Gastrocnemius medialis (tissue), 4 donors: Measurements from ENCODE around the gene C1orf141. TPM values are rescaled to one million over a fixed set of nuclear protein-coding genes. Genes with fewer than 3 reads are reported as not detected.

ENCODE experiments used
- ATAC-seq, 2 donors: fragments of 150-250 bp; one replicate each; pipeline ENCODE4 v1.9.1; 2016
- DNase-seq, 2 donors: peaks; one replicate each; pipeline ENCODE4 v3.0.0-alpha.2; 2019
- H3K27ac ChIP-seq, 4 donors: fragments of 200-600 bp; sonication (generic); 1 replicate in 1 of 4; 2 replicates in 3 of 4; pipeline ENCODE4 v1.5.1; 2016 to 2018; ENCODE audit warnings: mild to moderate bottlenecking in 2 of 4, moderate library complexity in 1 of 4
- H3K27me3 ChIP-seq, 3 donors: fragments of 200-600 bp; sonication (generic) in 2 of 3; 1 replicate in 1 of 3; 2 replicates in 2 of 3; pipeline versions ENCODE4 v1.5.1 to v1.6.0; 2016 to 2019; ENCODE audit warnings: mild to moderate bottlenecking in 1 of 3, moderate library complexity in 1 of 3
- H3K36me3 ChIP-seq, 2 donors: fragments of 200-600 bp; sonication (generic) in 1 of 2; one replicate each; pipeline ENCODE4 v1.5.1; 2017 to 2018
- H3K4me1 ChIP-seq, 2 donors: fragments of 200-600 bp; sonication (generic) in 1 of 2; one replicate each; pipeline ENCODE4 v1.5.1; 2016 to 2017; ENCODE audit warnings: mild to moderate bottlenecking in 2 of 2
- H3K4me3 ChIP-seq, 4 donors: fragments of 200-600 bp; sonication (generic) in 3 of 4; 1 replicate in 1 of 4; 2 replicates in 3 of 4; pipeline ENCODE4 v1.5.1; 2016 to 2019; ENCODE audit warnings: mild to moderate bottlenecking in 2 of 4
- H3K9me3 ChIP-seq, 3 donors: fragments of 200-600 bp; sonication (generic) in 2 of 3; 1 replicate in 1 of 3; 2 replicates in 2 of 3; pipeline ENCODE4 v1.5.1; 2016 to 2019
- POLR2A ChIP-seq, 2 donors: fragments of 450-650 bp; IDR thresholded peaks; one replicate each; pipeline ENCODE4 v1.6.1; 2017; ENCODE audit warnings: antibody characterized with exemption in 2 of 2, mild to moderate bottlenecking in 2 of 2, moderate library complexity in 2 of 2
- in situ Hi-C, 4 donors: fragments of 200-750 bp; cut with MboI; loops; one replicate each; pipeline versions ENCODE4 v1.15.0 to v1.8.0; 2017; ENCODE audit warnings: low sequenced_read_pairs in 4 of 4
- intact Hi-C: fragments of 100-400 bp; cut with DNase I; formaldehyde crosslinking; loops from one replicate; pipeline ENCODE4 v1.15.1; 2023; ENCODE audit warnings: low total_unique reads
- total RNA-seq, 4 donors: library from RNA; depleted of rRNA; stranded (reverse); fragments of >200 nt; gene quantifications; one replicate each; pipeline versions ENCODE4 v1.1.0 to v1.2.3, GENCODE V29; 2016
- TF ChIP-seq, protein P1 (sequence below), 5 experiments: fragments of 450-650 bp in 3 of 5; fragments of 200-600 bp in 2 of 5; sonication (generic) in 2 of 5; IDR thresholded peaks in 4 of 5; conservative IDR thresholded peaks in 1 of 5; 1 replicate in 4 of 5; 2 replicates in 1 of 5; pipeline ENCODE4 v1.5.1; 2016 to 2019; ENCODE audit warnings: antibody characterized with exemption in 5 of 5, mild to moderate bottlenecking in 3 of 5, moderate library complexity in 3 of 5

The C1orf141 gene
- total RNA-seq, 4 donors from 2014 or later: not detected

DNA sequence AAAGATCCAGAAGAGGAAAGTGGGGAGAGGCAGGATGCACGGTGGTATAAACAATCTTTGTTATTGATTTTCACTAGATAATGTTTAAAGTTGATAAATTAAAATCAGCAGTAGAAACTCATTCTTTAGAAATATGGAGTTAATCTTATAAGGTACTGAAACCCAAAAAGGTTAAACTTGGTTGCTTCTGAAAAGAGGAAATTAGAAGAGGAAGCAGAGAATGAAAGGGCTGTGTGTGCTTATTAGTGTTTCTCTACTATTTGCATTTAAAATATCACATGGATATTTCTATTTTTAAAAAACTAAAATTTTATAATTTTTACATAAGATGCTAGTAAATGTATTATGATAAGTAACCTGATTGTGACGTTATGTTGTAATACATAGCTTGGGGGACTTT, 24.4 kb downstream of the C1orf141 start:
- no peaks in the 10 kb centered on the region for H3K36me3 ChIP-seq
- no peak overlapping the region for H3K4me3 ChIP-seq
- no peak for ATAC-seq
- H3K9me3 ChIP-seq: peaks cover 0 to 4% (median 0%) of the 10 kb centered on the region in 3 donors
- no peak for TF ChIP-seq POLR2A (IDR thresholded peaks at IDR 0.05)
- TF ChIP-seq, protein P1, sequence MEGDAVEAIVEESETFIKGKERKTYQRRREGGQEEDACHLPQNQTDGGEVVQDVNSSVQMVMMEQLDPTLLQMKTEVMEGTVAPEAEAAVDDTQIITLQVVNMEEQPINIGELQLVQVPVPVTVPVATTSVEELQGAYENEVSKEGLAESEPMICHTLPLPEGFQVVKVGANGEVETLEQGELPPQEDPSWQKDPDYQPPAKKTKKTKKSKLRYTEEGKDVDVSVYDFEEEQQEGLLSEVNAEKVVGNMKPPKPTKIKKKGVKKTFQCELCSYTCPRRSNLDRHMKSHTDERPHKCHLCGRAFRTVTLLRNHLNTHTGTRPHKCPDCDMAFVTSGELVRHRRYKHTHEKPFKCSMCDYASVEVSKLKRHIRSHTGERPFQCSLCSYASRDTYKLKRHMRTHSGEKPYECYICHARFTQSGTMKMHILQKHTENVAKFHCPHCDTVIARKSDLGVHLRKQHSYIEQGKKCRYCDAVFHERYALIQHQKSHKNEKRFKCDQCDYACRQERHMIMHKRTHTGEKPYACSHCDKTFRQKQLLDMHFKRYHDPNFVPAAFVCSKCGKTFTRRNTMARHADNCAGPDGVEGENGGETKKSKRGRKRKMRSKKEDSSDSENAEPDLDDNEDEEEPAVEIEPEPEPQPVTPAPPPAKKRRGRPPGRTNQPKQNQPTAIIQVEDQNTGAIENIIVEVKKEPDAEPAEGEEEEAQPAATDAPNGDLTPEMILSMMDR (IDR thresholded peaks at IDR 0.05 in 4 of 5, conservative IDR thresholded peaks at IDR 0.05 in 1 of 5): no peak
- no peak overlapping the region for H3K27ac ChIP-seq
- H3K4me1 ChIP-seq: no peaks in the 10 kb centered on the region
- no peaks in the 10 kb centered on the region for H3K27me3 ChIP-seq
- DNase-seq: no peak
- in situ Hi-C loops (no loop called here), intact Hi-C loops (no loop called here)

DNA sequence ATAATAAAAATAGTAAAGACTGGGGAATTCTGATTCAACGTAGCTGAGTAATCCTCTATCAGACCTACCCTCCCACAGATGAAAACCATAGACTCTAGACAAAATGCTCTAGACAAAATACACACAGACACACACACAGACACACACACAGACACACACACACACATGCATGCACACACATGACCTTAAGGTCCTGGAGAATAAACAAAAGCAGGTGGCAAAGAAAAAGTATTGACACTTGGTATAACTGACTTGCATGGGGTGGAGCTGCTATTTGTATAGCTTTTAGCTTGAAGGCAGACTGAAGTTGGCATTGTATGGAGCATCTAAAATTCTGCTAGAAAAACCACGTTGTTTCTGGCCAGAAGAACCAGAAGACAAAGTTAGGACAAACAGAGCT, 29.3 kb downstream of the C1orf141 start:
- in situ Hi-C loops (no loop called here), intact Hi-C loops (no loop called here)
- no peak overlapping the region for H3K4me3 ChIP-seq
- H3K9me3 ChIP-seq: no peaks in the 10 kb centered on the region
- H3K36me3 ChIP-seq: no peaks in the 10 kb centered on the region
- H3K27ac ChIP-seq: no peak overlapping the region
- no peaks in the 10 kb centered on the region for H3K4me1 ChIP-seq
- H3K27me3 ChIP-seq: no peaks in the 10 kb centered on the region
- TF ChIP-seq POLR2A (IDR thresholded peaks at IDR 0.05): no peak
- TF ChIP-seq, protein P1 (IDR thresholded peaks at IDR 0.05 in 4 of 5, conservative IDR thresholded peaks at IDR 0.05 in 1 of 5): no peak
- ATAC-seq: no peak
- no peak for DNase-seq

DNA sequence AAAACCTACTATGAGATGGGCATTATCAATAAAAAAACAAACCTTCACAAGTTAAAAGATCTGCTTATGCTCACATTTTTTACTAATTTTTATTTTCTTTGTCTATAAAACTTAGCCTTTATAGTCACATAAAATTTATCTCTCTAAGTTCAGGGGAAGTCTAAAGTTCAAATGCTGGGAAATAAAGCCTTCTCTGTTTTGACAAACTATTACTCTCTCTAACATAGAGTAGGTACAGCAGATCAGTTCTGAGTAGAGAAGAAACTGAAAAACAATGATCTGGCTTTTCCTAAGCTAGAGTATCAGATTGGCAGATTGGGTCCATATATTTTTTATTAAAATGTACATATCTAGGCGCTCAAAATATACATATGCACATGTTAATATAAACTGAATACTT, 31.2 kb downstream of the C1orf141 start:
- ATAC-seq (no peak), DNase-seq (no peak)
- in situ Hi-C loops: no loop called here
- intact Hi-C loops: no loop called here
- no peak for TF ChIP-seq POLR2A (IDR thresholded peaks at IDR 0.05)
- TF ChIP-seq, protein P1 (IDR thresholded peaks at IDR 0.05 in 4 of 5, conservative IDR thresholded peaks at IDR 0.05 in 1 of 5): no peak
- H3K4me3 ChIP-seq: no peak overlapping the region
- no peaks in the 10 kb centered on the region for H3K36me3 ChIP-seq
- no peaks in the 10 kb centered on the region for H3K4me1 ChIP-seq
- no peak overlapping the region for H3K27ac ChIP-seq
- H3K27me3 ChIP-seq: no peaks in the 10 kb centered on the region
- H3K9me3 ChIP-seq: no peaks in the 10 kb centered on the region

DNA sequence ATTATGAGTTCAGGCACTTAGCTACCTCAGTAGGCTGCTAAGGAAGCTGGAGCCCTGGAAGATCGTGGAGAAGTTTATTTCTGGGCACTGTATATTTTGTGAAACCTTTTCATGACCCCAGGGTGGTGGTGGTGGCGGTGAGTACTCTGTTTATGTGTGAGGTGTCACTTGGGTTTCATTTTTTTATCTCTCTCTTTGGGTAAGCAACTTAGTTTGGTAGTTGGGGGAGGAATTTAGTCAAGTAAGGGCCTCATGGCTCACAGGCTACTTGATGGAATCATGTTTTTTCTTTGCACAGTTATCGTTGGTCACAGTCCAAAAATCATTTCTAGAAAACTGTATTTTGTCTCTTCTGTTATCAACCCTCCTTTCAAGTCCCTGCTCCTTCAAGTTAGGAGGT, 33.9 kb downstream of the C1orf141 start:
- in situ Hi-C loops: no loop called here
- ATAC-seq (no peak), DNase-seq (no peak)
- TF ChIP-seq, protein P1 (IDR thresholded peaks at IDR 0.05 in 4 of 5, conservative IDR thresholded peaks at IDR 0.05 in 1 of 5): no peak
- TF ChIP-seq POLR2A (IDR thresholded peaks at IDR 0.05): no peak
- Histone ChIP-seq H3K36me3 (no peaks in the 10 kb centered on the region), H3K4me1 (no peaks in the 10 kb centered on the region), H3K4me3 (no peak overlapping the region), H3K9me3 (no peaks in the 10 kb centered on the region), H3K27me3 (no peaks in the 10 kb centered on the region), H3K27ac (no peak overlapping the region)
- intact Hi-C loops: no loop called here

DNA sequence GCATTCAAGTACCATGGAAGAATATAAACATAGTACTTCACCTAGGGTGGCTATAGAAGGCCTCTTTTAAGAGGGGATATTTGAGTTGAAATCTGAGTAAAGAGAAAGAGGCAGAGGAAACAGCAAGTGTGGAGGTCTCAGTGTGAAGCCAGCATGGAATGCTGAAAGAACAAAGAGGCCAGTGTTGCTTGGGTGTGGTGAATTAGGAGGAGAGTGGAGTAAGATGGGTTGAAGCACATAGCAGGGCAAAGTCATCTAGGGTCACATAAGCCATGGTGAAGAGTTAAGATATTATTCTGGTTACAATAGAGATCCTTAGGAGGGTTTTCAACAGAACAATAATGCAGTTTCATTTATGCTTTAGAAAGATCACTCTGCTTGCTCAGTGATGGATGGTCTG, 37.5 kb downstream of the C1orf141 start:
- Histone ChIP-seq H3K36me3 (no peaks in the 10 kb centered on the region), H3K27ac (no peak overlapping the region), H3K4me1 (no peaks in the 10 kb centered on the region), H3K9me3 (no peaks in the 10 kb centered on the region), H3K27me3 (no peaks in the 10 kb centered on the region), H3K4me3 (no peak overlapping the region)
- in situ Hi-C loops (no loop called here), intact Hi-C loops (no loop called here)
- DNase-seq (no peak), ATAC-seq (no peak)
- TF ChIP-seq, protein P1 (IDR thresholded peaks at IDR 0.05 in 4 of 5, conservative IDR thresholded peaks at IDR 0.05 in 1 of 5): no peak
- no peak for TF ChIP-seq POLR2A (IDR thresholded peaks at IDR 0.05)
